Activated T-cell treated with anti-CD3 and anti-CD28 coated beads, Interleukin-2, amount 50 U/mL, for 24 hours (primary cell): ENCODE results near the gene BABAM2.
A peak's percentile ranks its signal among the peaks of the same experiment; 100 is the strongest.
"Not testable (repeated sequence)": the region's sequence is repeated elsewhere in the genome, so short reads cannot be mapped to it uniquely, and the experiment has no call there.

Source experiments
- DNase-seq: peaks from one replicate; pipeline ENCODE4 v3.0.0-alpha.2; 2020
- H3K27ac Mint-ChIP-seq: 2 replicates; pipeline ENCODE4 v1.8.0; 2020; ENCODE audit warnings: mild to moderate bottlenecking, mixed read lengths
- H3K27me3 Mint-ChIP-seq: 2 replicates; pipeline ENCODE4 v1.8.0; 2020; ENCODE audit warnings: mixed read lengths
- H3K36me3 Mint-ChIP-seq: 2 replicates; pipeline ENCODE4 v1.8.0; 2020; ENCODE audit warnings: low read depth, mixed read lengths
- H3K4me1 Mint-ChIP-seq: 2 replicates; pipeline ENCODE4 v1.8.0; 2020; ENCODE audit warnings: low read depth, mixed read lengths
- H3K4me3 Mint-ChIP-seq: 2 replicates; pipeline ENCODE4 v1.8.0; 2020; ENCODE audit warnings: mild to moderate bottlenecking, moderate library complexity, mixed read lengths
- H3K9me3 Mint-ChIP-seq: 2 replicates; pipeline ENCODE4 v1.8.0; 2020; ENCODE audit warnings: mixed read lengths

Gene BABAM2

DNA sequence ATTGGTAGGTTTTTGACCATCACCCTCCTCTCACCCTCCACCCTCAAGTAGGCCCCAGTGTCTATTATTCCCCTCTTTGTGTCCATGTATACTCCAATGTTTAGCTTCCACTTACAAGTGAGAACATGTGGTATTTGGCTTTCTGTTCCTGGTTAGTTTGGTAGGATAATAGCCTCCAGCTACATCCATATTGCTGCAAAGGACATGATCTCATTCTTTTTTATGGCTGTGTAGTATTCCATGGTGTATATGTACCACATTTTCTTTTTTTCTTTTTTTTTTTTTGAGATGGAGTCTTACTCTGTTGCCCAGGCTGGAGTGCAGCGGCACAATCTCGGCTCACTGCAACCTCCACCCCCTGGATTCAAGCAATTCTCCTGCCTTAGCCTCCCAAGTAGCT is 88.2 kb downstream of the BABAM2 start:
- peaks cover 14% of the 10 kb centered on the region for H3K9me3 Mint-ChIP-seq
- peaks cover 31% of the 10 kb centered on the region for H3K36me3 Mint-ChIP-seq
- DNase-seq, H3K27me3 Mint-ChIP-seq: not testable (repeated sequence)
- peaks cover 52% of the 10 kb centered on the region for H3K4me1 Mint-ChIP-seq
- H3K4me3 Mint-ChIP-seq = peak overlapping the region; percentile 65
- H3K27ac Mint-ChIP-seq = peak overlapping the region; percentile 96

DNA sequence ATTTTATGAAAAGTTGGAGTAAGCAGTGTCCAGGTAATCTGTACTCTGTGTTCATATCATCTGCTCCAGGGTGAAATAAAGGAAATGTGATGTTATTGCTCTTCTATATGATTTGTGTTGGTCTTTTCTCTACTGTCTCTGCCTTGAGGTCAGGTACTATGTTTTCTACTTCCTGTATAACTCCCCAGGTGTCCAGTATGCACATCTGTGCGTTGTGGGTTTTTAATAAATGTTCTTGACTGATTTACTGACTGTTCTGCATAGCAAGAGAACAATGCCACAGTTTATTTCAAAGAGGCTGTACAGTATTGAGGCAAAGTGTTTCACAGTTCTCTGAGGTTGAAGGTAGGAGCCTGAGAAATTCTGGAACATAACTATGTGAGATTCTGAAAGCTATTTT is 89.7 kb downstream of the BABAM2 start:
- Mint-ChIP-seq H3K9me3 (peaks cover 14% of the 10 kb centered on the region), H3K27ac (no peak overlapping the region)

DNA sequence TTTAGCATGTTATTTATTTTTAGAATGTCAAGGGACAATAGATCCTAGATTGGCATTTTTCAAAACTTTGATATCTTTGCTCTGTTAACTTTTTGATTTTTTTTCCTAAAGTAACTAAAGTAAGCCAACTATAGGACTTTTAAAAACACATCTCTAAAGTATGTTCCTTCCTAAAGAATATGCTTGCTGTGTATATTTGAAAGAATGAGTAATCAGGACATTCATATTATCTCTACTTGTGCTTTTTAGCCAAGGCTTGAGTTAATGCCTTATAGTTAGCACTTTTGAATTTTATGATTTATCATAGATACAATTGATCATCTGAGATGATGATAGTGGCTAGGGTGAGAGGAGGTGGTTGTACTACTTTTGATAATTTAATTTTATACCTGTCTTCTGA is 93.6 kb downstream of the BABAM2 start:
- Mint-ChIP-seq H3K27ac (no peak overlapping the region), H3K9me3 (peaks cover 10% of the 10 kb centered on the region), H3K4me3 (no peak overlapping the region), H3K4me1 (peaks cover 47% of the 10 kb centered on the region), H3K36me3 (peaks cover 31% of the 10 kb centered on the region), H3K27me3 (no peaks in the 10 kb centered on the region)
- no peak for DNase-seq

More for the DNA sequence above, 89.7 kb downstream of the BABAM2 start:
- H3K36me3 Mint-ChIP-seq = peaks cover 34% of the 10 kb centered on the region
- H3K27me3 Mint-ChIP-seq = no peaks in the 10 kb centered on the region
- peak overlapping the region; percentile 21 for H3K4me3 Mint-ChIP-seq
- DNase-seq = no peak
- peaks cover 50% of the 10 kb centered on the region for H3K4me1 Mint-ChIP-seq

DNA sequence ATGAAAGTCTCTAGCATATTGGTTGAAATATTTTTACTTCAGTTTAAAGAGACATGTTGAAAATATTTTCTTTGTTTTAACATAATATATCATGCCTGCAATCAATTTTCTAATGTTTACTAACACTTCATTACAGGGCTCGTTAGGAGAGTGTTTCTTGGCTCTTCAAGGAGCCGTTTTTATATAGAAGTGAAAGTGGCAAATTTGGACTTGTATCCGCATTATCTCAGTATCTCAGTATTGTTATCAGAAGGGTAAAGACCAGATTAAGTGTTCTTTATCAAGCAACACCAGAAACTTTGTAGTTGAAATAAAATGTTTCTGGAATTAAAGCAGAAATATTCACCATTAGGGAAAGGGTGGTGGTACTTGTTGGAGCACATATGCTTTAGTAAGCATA is 97.8 kb downstream of the BABAM2 start:
- Mint-ChIP-seq H3K27ac (peak overlapping the region; percentile 76), H3K4me3 (peak overlapping the region; percentile 28), H3K27me3 (no peaks in the 10 kb centered on the region)

DNA sequence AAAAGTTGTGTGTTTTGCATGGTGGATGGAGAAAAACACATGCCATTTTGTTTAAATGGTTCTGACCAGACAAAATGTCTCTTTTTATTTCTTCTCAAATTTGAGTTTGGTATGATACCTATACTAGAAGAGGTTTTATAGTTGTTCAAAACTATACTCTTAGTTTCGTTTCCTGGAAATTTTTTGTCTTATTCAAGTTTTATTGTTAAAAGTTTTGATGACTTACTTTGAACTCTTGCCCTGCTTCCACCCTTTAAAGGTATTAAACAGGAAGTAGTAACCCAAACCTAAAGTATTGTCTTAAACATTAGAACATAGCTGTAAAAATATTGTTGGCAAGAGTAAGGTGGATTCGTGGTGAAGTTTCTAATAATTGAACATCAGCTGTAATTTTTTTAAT is 98.2 kb downstream of the BABAM2 start:
- peak overlapping the region; percentile 76 for H3K27ac Mint-ChIP-seq
- H3K36me3 Mint-ChIP-seq = peaks cover 45% of the 10 kb centered on the region
- H3K4me1 Mint-ChIP-seq = peaks cover 59% of the 10 kb centered on the region
- DNase-seq = no peak
- H3K27me3 Mint-ChIP-seq = no peaks in the 10 kb centered on the region
- peaks cover 12% of the 10 kb centered on the region for H3K9me3 Mint-ChIP-seq
- H3K4me3 Mint-ChIP-seq = peak overlapping the region; percentile 28

More for the DNA sequence above, 97.8 kb downstream of the BABAM2 start:
- DNase-seq = no peak
- Mint-ChIP-seq H3K9me3 (peaks cover 12% of the 10 kb centered on the region), H3K4me1 (peaks cover 55% of the 10 kb centered on the region), H3K36me3 (peaks cover 44% of the 10 kb centered on the region)

DNA sequence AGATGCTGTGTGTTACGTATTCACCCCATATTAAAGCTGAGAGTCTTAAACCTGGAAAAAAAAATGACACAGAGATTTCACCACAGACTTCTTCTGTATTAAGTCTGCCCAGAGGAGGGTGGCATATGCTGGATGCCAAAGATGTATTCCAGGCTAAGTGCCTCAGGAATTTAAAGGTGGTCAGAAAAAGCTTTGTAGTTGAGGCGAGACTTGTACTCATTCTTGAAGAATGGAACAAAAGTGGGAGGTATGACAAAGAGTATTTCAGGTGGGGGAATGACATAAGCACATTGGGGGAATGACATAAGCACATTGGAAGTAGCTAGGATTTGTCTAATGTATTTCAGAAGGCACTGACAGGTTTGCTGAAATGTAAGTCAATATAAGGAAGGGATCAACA is 98.6 kb downstream of the BABAM2 start:
- H3K9me3 Mint-ChIP-seq = peaks cover 12% of the 10 kb centered on the region
- H3K27ac Mint-ChIP-seq = peak overlapping the region; percentile 81
- no peak overlapping the region for H3K4me3 Mint-ChIP-seq
- H3K36me3 Mint-ChIP-seq = peaks cover 48% of the 10 kb centered on the region
- DNase-seq = no peak
- no peaks in the 10 kb centered on the region for H3K27me3 Mint-ChIP-seq
- H3K4me1 Mint-ChIP-seq = peaks cover 58% of the 10 kb centered on the region

DNA sequence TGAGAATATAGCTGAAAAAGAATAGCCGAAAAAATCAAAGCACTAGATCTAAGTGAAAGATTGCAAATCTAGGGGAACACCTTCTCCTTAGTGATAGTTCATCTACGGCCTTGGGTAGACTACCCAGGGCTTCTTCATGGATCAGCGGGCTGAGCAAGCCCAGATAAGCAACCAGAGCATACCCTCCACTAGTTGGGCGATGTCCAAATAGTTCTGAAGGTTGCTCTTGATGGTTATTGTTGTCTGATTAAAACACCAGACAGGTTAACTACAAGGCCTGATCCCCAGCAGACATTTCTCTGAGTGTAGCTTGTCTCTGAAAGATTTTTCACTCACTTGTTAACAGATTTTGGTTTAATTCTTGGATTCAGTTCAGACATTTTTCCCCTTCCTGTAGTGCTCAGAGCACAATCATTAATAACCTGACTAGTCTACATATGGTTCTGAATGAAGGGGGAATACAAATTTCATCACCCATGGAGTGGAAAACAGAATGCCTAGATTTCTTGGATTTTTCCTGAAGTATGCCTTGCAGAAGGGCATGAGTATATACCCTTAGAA is 99.6 kb downstream of the BABAM2 start:
- no peak for DNase-seq
- H3K4me3 Mint-ChIP-seq = no peak overlapping the region
- no peak overlapping the region for H3K27ac Mint-ChIP-seq
- H3K9me3 Mint-ChIP-seq = peaks cover 17% of the 10 kb centered on the region
- H3K4me1 Mint-ChIP-seq = peaks cover 58% of the 10 kb centered on the region
- peaks cover 56% of the 10 kb centered on the region for H3K36me3 Mint-ChIP-seq
- no peaks in the 10 kb centered on the region for H3K27me3 Mint-ChIP-seq

DNA sequence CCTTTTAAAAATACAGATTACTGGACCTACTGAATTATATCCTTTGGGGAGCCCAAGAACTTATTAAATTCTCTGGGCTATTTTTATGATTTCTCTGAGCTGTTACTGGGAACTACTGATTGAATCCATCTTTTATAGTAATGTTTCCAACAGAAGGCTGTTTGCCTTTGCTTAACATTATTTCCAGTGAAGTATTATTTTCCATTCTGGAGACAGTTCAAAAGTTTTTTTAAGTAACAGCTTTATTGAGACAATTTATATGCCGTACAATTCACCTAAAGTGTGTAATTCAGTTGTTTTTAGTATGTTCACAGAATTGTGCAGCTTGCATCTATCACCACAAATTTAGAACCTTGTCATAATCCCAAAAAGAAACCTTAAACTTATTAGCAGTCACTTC is 100.6 kb downstream of the BABAM2 start:
- H3K4me1 Mint-ChIP-seq = peaks cover 56% of the 10 kb centered on the region

DNA sequence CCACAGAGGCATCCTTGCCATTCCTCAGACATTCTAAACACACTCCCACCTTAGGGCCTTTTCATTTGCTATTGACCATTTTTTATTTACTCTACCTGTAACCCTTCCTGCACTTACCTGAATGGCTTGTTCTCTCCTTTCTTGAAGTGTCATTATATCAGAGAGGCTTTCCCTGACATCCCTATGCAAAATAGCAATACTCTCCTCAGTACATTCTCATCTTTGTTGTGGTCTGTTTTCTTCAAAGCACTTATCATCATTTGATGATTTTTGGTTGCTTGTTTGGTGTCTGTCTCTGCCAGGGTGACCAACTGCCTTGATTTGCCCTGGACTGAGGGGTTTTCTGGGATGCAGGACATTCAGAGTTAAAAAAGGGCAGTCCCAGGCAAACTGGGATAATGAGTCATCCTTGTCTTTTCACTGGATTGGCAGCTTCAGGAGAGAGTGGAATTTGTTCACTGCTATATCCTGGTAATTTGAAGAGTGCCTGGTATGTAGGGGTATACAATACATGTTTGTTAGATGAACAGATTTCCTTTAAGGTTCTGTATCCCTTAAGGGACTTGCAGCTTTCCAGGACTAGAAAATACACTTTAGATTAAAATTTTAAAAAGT is 102.4 kb downstream of the BABAM2 start:
- Mint-ChIP-seq H3K4me1 (peaks cover 41% of the 10 kb centered on the region), H3K27me3 (no peaks in the 10 kb centered on the region), H3K36me3 (peaks cover 71% of the 10 kb centered on the region), H3K9me3 (peaks cover 17% of the 10 kb centered on the region), H3K4me3 (no peak overlapping the region), H3K27ac (no peak overlapping the region)
- DNase-seq = no peak

More for the DNA sequence above, 100.6 kb downstream of the BABAM2 start:
- H3K4me3 Mint-ChIP-seq = no peak overlapping the region
- H3K27me3 Mint-ChIP-seq = no peaks in the 10 kb centered on the region
- H3K36me3 Mint-ChIP-seq = peaks cover 66% of the 10 kb centered on the region
- H3K9me3 Mint-ChIP-seq = peaks cover 17% of the 10 kb centered on the region
- no peak overlapping the region for H3K27ac Mint-ChIP-seq
- no peak for DNase-seq

DNA sequence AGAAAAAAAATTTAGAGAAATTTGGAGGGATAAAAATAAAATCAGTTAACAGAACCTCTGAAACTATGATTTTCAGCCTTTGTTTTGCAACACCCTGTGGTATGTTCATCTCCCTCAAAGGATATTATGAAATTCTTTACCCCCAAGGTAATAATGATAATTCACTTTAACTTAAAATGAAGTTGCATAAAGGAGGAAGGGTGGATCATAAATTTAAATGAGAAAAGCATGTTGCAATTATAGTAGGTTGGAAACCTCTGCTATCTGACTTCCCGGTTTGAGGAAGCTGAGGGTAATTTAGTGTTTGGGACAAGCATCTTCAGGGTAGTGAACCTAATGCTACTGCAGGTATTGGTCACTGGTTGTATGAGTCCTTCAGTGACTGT is 102.9 kb downstream of the BABAM2 start:
- Mint-ChIP-seq H3K9me3 (peaks cover 17% of the 10 kb centered on the region), H3K4me1 (peaks cover 36% of the 10 kb centered on the region), H3K36me3 (peaks cover 66% of the 10 kb centered on the region), H3K4me3 (no peak overlapping the region), H3K27me3 (no peaks in the 10 kb centered on the region), H3K27ac (no peak overlapping the region)
- DNase-seq = no peak

DNA sequence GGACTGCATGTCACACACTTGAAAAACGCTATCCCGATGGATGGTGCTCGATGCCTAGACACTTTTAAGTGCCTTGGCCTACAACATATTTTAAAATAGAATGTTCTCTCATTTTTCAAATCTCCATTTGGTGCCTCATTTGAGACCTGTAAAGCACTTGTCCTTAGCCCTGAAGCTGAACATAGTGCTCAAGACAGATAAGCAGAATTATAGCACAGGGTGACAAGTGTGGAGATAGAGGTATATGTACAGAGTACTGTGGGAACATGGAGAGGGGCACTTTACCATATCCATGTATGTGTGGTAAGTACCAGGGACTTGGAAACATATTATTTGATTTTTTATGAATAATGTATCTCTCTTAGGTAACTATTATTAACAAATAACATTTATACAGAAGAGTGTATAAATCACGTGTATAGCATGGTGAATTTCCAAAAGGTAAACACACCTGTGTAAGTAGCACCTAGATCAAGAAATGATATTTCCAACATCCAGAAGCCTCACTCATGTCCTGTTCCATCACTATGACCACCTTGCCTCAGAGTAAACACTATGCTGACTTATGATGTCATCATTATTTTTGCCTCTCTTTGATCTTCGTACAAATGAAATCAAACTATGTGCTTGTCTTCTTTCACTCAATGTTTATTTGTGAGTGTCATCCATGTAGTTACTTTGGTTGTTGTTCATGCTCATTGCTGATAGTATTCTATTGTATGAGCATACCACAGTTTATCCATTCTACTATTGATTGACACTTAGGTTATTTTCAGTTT is 103.6 kb downstream of the BABAM2 start:
- peaks cover 15% of the 10 kb centered on the region for H3K9me3 Mint-ChIP-seq

DNA sequence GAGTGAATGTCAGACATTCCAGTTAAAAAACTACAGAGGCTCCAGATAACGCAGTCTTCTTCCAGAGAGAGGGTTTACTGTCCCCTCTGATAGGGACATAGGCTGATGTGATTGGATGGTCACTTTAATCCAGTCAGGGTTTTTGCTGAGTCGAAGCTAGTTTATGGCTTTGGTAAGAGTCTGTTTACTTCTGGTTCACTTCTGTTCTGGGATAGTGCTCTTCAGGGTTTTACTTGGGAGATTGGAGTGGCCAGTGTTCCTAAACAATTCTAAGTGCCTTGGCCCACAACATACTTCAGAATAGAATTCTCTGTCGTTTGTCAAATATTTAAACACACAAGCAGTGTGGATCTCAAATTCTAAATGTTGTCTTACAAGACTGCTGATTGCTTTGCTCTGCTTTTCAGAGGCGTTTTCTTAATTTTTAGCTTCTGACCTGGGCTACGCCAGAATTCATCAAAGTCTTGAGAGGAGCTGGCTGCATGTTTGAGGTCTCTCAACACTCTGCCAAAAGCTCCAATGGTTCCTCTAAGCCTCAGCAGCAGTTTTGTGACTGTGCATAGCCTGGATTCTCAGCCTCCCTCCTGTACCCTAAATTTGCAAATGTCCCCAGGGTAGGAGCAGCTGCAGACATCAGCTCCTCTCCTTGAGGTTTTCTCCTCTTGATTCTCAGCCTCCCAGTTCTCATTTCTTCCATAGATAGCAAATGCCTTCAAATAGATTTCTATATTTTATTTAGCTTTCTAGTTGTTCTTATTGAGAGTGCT is 105.8 kb downstream of the BABAM2 start:
- Mint-ChIP-seq H3K27ac (no peak overlapping the region), H3K4me3 (no peak overlapping the region), H3K27me3 (no peaks in the 10 kb centered on the region), H3K36me3 (peaks cover 51% of the 10 kb centered on the region), H3K4me1 (peaks cover 29% of the 10 kb centered on the region), H3K9me3 (peaks cover 12% of the 10 kb centered on the region)
- DNase-seq = no peak

More for the DNA sequence above, 103.6 kb downstream of the BABAM2 start:
- H3K4me1 Mint-ChIP-seq = peaks cover 32% of the 10 kb centered on the region
- no peak overlapping the region for H3K4me3 Mint-ChIP-seq
- H3K36me3 Mint-ChIP-seq = peaks cover 62% of the 10 kb centered on the region
- no peak overlapping the region for H3K27ac Mint-ChIP-seq
- DNase-seq = no peak
- H3K27me3 Mint-ChIP-seq = no peaks in the 10 kb centered on the region

DNA sequence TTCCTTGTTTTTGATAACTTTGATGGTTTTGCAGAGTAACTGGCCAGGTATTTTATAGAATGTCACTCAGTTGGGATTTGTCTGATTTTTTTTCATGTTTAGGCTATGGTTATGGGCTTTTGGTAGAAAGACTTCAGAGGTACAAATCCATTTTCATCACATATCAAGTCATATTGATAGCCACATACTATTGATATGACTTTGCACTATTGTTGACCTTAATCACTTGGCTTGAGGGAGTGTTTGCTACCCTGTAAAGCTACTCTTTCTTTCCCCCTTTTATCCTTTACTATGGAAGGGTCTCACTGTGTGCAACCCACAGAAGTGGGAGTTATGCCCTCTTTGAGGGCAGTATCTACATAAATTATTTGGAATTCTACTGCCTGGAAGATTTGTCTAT is 109.8 kb downstream of the BABAM2 start:
- H3K4me1 Mint-ChIP-seq = peaks cover 37% of the 10 kb centered on the region
- no peak for DNase-seq
- no peak overlapping the region for H3K27ac Mint-ChIP-seq
- peaks cover 3% of the 10 kb centered on the region for H3K9me3 Mint-ChIP-seq
- H3K27me3 Mint-ChIP-seq = no peaks in the 10 kb centered on the region
- no peak overlapping the region for H3K4me3 Mint-ChIP-seq
- peaks cover 18% of the 10 kb centered on the region for H3K36me3 Mint-ChIP-seq

DNA sequence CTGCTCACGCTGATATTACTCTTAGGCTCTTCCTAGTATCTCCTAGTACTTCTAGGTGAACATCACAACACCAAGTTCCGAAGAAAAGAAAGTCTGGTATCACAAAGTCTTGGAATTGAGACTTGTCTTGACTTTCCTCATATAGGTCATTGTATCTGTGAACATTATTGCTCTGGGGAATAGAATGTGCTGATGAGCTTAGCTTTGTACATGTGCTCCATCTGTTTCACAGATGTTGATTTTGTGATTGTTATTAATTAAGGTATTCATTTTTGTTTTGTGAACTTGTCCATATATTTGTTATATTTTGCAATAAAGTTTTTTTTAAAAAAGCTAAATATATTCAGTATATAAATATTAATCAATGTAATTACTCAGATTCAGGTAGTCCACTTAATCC is 111.7 kb downstream of the BABAM2 start:
- Mint-ChIP-seq H3K36me3 (peaks cover 4% of the 10 kb centered on the region), H3K4me1 (peaks cover 37% of the 10 kb centered on the region), H3K4me3 (no peak overlapping the region), H3K9me3 (peaks cover 3% of the 10 kb centered on the region), H3K27me3 (no peaks in the 10 kb centered on the region), H3K27ac (no peak overlapping the region)
- DNase-seq = no peak
